Measurements from ENCODE around the gene BRF1. TPM values are rescaled to one million over a fixed set of nuclear protein-coding genes. Genes with fewer than 3 reads are reported as not detected.

BRF1 gene
- total RNA-seq, 4 donors from 2014 or later: 22.2 to 37.9 (median 26.2) TPM

DNA sequence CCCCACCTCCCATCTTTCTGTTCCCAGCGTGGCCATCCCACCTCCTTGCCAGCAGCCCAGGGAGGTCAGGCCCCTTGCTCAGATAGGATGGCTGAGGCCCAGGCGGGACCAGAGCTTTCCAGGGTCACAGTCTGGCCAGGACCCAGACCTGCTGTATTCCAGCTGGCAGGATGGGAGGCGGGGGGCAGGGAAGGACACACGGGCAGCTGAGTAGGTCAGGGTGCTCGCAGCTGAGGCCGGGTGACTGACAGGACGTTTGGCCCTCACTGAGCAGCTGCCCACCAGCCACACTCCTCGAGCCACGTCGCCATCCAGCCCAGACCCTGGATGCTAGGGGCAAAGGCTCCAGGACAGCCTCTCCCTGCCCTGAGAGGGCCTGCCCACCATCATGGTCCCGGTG is 123.7 kb downstream of the BRF1 start:
- no peaks in the 10 kb centered on the region for H3K36me3 ChIP-seq
- no peak overlapping the region for H3K4me3 ChIP-seq
- no peaks in the 10 kb centered on the region for H3K9me3 ChIP-seq
- H3K4me1 ChIP-seq: peaks cover 34 to 63% (median 41%) of the 10 kb centered on the region in 3 donors
- no peak for DNase-seq
- no peak overlapping the region for H3K27ac ChIP-seq
- intact Hi-C loops (cut with DNase I): no loop called here
- 81% methylated on average over 6 of the region's 11 CpGs; no CpG with 5 or more reads in 1 of the 2 donors for WGBS, 2 donors
- no peak for TF ChIP-seq POLR2A (IDR thresholded peaks at IDR 0.05)
- TF ChIP-seq, protein P1, sequence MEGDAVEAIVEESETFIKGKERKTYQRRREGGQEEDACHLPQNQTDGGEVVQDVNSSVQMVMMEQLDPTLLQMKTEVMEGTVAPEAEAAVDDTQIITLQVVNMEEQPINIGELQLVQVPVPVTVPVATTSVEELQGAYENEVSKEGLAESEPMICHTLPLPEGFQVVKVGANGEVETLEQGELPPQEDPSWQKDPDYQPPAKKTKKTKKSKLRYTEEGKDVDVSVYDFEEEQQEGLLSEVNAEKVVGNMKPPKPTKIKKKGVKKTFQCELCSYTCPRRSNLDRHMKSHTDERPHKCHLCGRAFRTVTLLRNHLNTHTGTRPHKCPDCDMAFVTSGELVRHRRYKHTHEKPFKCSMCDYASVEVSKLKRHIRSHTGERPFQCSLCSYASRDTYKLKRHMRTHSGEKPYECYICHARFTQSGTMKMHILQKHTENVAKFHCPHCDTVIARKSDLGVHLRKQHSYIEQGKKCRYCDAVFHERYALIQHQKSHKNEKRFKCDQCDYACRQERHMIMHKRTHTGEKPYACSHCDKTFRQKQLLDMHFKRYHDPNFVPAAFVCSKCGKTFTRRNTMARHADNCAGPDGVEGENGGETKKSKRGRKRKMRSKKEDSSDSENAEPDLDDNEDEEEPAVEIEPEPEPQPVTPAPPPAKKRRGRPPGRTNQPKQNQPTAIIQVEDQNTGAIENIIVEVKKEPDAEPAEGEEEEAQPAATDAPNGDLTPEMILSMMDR (IDR thresholded peaks at IDR 0.05): no peak
- peaks cover 0 to 54% (median 0%) of the 10 kb centered on the region in 4 donors for H3K27me3 ChIP-seq

DNA sequence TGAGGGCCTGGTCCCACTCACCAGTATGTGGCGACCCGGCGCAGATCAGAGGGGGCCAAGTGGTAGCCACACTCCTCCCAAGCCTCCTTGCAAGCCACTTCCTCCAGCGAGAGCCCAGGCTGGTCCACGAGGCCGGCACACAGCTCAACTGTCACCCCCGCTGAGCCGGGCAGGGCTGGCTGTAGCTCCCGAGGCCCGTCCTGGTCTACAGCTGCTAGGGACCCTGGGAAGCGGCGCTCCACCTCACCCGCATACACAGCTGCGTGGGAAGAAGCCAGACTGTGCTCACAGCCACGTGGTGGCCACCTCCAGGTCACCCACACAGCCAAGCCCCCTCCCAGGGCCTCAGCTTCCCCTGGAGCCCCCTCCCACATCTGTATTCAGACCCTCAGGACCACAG is 124.3 kb downstream of the BRF1 start:
- H3K27ac ChIP-seq: no peak overlapping the region
- H3K36me3 ChIP-seq: no peaks in the 10 kb centered on the region
- H3K4me3 ChIP-seq: no peak overlapping the region
- intact Hi-C loops (cut with DNase I): no loop called here
- H3K4me1 ChIP-seq: peaks cover 29 to 59% (median 36%) of the 10 kb centered on the region in 3 donors
- TF ChIP-seq, protein P1 (IDR thresholded peaks at IDR 0.05): no peak
- no peak for TF ChIP-seq POLR2A (IDR thresholded peaks at IDR 0.05)
- WGBS, 2 donors: 76% methylated on average over 5 of the region's 15 CpGs; no CpG with 5 or more reads in 1 of the 2 donors
- no peaks in the 10 kb centered on the region for H3K9me3 ChIP-seq
- peaks cover 0 to 54% (median 0%) of the 10 kb centered on the region in 4 donors for H3K27me3 ChIP-seq
- no peak for DNase-seq

DNA sequence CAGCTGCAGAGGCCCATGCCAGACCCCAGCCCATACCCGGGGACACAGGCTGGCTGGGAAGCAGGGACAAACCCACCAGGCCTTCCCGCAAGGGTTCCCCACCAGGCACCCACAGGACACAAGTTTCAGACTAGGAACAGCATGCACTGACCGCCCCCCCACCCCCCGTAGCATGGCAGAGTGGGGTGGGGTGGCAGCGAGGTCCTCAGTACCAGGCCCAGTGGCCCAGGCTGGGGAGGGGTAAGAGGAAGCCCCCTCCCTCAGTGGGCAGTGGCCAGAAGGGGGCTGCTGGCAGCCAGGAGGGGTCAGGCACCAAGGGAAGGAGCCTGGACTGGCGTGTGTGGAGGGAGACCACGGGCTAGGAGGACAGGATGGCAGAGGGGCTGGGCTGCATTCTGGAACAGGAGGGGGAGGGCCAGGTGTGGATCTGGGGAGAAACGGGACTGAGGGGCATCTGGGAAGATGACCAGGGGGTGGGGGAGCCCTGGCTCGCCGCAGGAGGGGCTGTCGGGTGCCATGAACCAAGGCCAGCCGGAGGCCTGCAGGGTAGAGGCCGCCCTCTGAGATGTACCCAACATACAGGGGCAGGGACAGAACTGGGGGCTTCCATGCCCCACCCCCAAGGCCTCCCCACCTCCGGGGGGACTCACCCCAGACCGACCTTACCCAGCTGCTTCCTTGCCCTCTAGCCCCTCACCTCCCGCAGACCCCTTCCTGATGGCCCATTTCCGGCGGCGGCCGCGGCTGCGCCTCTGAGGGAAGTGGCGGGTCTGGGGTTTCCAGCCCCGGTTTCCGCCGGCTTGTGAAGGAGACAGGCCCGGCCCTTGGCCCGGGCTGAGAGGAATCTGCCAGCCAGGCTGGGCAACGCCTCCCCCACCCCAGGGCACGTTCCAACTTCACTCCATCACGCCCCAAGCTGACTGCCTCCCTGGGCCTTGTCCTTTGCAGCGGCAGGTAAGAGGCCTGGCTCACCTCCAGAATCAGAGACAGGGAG is 126.6 kb downstream of the BRF1 start:
- no peaks in the 10 kb centered on the region for H3K9me3 ChIP-seq
- TF ChIP-seq, protein P1 (IDR thresholded peaks at IDR 0.05): no peak
- no peak for TF ChIP-seq POLR2A (IDR thresholded peaks at IDR 0.05)
- 31 to 72% methylated on average over 7 to 11 of the region's 32 CpGs for WGBS, 2 donors
- intact Hi-C loops (cut with DNase I): no loop called here
- H3K27me3 ChIP-seq: peaks cover 0 to 76% (median 0%) of the 10 kb centered on the region in 4 donors
- no peak for DNase-seq
- H3K27ac ChIP-seq: peak overlapping the region in 3 of 4 donors; percentile 11 to 44 (median 42)
- H3K4me3 ChIP-seq: peak overlapping the region in 1 of 4 donors; percentile 4
- peaks cover 29 to 62% (median 45%) of the 10 kb centered on the region in 3 donors for H3K4me1 ChIP-seq
- no peaks in the 10 kb centered on the region for H3K36me3 ChIP-seq

DNA sequence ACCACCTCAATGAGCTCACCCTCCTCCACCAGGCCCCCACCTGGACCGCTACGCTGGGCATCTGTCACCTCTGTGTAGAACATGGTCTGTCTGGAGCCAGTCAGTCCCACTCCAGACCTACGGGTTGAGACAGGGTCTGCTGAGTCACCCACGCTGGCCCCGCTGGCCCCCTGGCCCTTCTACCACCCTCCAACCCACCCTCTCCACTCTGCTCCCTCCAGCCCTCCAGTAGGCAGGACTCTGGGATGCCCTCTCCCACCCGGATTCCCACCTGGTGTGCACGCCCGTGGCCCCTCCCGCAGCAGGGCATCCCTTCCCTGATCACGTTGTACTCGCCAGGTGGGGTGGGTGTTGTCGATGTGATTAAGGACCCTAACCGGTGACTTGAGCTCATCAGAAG is 127.7 kb downstream of the BRF1 start:
- Histone ChIP-seq H3K27ac (no peak overlapping the region), H3K9me3 (no peaks in the 10 kb centered on the region), H3K36me3 (no peaks in the 10 kb centered on the region), H3K4me3 (no peak overlapping the region), H3K4me1 (peaks cover 36 to 64% (median 48%) of the 10 kb centered on the region in 3 donors), H3K27me3 (peaks cover 0 to 77% (median 0%) of the 10 kb centered on the region in 4 donors)
- TF ChIP-seq POLR2A (IDR thresholded peaks at IDR 0.05): no peak
- TF ChIP-seq, protein P1 (IDR thresholded peaks at IDR 0.05): no peak
- no peak for DNase-seq
- 83 to 93% methylated on average over 5 to 10 of the region's 13 CpGs for WGBS, 2 donors
- intact Hi-C loops (cut with DNase I): no loop called here

DNA sequence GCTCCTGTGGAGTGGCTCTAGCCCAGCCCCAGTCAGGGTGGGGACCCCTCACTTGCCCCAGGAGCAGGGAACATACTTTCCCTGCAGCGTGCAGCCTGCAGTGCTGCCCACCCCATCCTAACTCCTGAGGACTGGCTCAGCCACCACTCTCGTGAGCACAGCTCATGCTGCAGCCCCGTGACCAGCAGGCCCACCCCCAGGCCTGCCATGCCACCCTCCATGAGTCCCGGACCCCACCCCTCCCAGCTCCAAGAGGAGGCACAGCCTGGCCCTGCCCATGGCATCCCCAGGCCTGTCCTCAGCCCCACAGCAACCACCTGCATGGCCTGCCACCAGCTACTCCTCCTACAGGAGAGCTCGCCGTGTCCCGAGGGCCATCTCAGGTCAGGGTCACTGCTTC is 128.3 kb downstream of the BRF1 start:
- peaks cover 43 to 69% (median 48%) of the 10 kb centered on the region in 3 donors for H3K4me1 ChIP-seq
- no peak for DNase-seq
- no peaks in the 10 kb centered on the region for H3K36me3 ChIP-seq
- no peaks in the 10 kb centered on the region for H3K9me3 ChIP-seq
- no peak overlapping the region for H3K4me3 ChIP-seq
- intact Hi-C loops (cut with DNase I): no loop called here
- peaks cover 0 to 80% (median 0%) of the 10 kb centered on the region in 4 donors for H3K27me3 ChIP-seq
- WGBS, 2 donors: no CpG with 5 or more reads among the region's 7 CpGs
- TF ChIP-seq, protein P1 (IDR thresholded peaks at IDR 0.05): no peak
- no peak overlapping the region for H3K27ac ChIP-seq

Data from esophagus squamous epithelium (tissue), 5 donors.